Activated CD4-positive, CD25-positive, alpha-beta regulatory T cell treated with anti-CD3 and anti-CD28 coated beads, Interleukin-2, amount 50 U/mL, for 24 hours (primary cell): ENCODE results near the gene CHTF18.
"Not testable (repeated sequence)": the region's sequence is repeated elsewhere in the genome, so short reads cannot be mapped to it uniquely, and the experiment has no call there.

Experiments used
- ATAC-seq, 2 donors: fragments of 150-1000 bp; cut with Tn5 transposase; one replicate each; pipeline ENCODE4 v1.10.0; 2021; ENCODE audit warnings: mild to moderate bottlenecking in 1 of 2, moderate library complexity in 1 of 2

The CHTF18 gene

DNA sequence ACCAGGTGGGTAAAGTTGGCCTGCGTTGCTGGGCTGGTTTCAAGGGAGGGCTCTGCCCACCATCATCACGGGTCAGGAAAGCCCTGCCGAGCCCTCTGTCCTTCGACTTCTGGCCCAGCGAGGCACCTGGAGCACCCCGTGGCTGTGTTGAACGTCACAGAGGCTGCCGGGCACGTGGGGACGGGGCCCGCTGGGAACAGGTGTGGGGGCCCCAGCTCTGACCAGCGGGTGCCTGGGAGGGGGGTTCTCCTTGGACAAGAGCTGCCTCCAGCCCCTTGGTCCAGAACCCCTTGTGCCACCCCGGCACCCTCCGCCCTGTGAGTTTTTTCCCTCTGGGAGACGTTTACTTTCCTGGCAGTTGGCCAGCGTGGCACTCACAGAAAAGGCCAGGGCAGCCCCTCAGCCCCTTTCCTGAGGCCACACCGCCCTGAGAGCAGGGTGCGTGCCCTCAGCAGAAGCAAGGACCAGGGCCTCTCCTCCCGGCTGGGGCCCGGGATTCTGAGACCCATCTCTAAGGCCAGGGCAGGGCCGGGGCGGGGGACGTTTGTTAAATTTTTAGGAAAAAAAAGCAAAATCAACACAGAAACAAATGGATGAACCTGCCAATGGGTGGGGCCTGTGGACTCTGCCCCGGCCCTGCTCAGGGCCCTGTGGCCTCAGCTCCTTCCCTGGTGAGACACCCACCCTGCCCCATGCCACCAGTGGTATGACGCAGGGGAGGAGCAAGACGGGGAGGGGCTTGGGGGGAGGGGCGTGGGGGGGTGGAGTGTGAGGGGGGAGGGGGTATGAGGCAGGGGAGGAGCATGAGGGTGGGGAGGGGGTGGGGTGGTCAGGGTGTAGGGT, 43.4 kb downstream of the CHTF18 start:
- ATAC-seq = no peak

DNA sequence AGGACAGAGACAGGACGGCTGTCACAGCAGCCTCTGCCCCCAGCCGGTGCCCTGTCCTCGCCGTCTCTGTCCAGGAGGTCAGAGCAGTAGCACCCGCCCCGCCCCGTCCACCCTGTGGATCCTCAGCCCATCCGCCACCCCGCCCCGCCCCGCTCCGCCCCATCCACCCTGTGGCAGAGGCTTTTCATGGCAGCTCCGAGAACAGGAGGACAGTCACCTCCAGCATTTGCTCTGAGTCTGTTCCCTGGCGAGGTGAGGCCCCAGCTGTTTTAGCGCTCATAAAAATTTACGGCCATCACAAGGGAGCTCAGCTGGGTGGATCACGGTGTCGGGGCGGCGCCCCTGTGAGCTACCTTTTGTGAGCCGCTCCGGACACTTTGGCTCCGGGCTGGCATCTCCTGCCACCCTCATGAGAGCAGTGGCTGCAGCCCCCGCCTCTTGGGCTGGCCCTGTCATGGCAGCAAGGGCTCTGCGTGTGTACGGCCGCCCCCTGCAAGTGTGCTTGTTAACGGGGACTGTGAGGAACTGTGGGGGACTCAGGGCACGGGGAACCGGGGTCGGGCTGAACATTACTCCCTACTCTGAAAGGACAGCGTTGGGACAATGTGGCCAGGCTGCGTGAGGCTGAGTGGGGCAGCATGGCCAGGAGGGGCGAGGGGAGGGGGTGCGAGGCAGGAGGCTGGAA, 44.4 kb downstream of the CHTF18 start:
- ATAC-seq = no peak

DNA sequence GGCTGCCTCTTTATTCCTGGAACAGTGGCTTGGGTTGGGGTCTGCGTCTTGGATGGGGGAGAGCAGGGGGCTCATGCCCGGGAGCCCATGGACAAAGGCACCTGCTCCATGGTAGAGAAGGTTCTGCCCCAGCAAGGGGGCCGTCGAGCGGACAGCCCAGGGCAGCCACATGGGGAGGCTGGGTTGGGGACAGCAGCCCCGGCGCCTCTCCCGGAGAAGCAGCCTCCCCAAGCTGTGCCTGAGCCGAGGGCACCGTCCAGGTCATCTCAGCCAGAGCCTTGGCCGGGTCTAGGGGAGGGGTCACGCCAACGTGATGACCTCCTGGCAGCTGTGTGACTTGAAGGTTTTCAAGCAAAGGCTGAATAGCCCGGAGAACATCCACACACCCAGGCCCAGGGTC, 45.0 kb downstream of the CHTF18 start:
- no peak for ATAC-seq

DNA sequence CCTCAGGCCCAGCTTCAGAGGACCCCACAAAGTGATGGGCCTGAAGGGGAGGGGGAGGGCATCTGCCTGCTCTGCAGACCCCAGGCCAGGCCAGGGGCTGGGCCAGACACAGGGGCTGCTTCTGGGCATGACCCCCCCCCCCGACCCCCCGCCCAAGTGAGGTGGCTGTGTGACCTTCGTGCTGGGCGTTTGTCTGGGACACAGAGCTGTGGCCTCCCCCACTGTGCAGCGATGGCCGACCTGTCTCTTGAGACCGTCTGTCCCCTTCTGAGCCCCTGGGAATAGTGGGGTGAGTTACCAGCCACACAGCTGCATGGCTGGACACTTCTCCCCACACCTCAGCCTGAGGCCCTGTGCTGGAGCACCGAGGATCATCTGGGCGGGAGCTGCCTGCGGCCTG, 47.0 kb downstream of the CHTF18 start:
- ATAC-seq = no peak

DNA sequence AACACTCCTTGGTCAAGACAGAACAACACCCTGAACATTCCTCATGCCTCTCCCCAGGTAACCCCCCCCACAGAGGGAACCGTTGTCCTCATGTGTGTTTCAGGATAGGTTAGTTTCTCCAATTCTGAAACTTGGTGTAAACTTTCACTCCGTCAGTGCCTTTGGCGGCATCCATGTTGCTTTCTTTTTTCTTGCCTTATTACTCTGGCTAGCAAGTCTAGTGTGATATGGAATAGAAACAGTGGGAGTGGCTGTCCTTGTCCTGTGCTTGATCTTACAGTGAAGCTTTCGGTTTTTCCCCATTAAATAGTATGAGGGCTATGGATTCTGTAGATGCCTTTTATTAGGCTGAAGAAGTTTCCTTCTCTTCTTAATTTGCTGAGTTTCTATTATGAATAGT, 47.8 kb downstream of the CHTF18 start:
- no peak for ATAC-seq

DNA sequence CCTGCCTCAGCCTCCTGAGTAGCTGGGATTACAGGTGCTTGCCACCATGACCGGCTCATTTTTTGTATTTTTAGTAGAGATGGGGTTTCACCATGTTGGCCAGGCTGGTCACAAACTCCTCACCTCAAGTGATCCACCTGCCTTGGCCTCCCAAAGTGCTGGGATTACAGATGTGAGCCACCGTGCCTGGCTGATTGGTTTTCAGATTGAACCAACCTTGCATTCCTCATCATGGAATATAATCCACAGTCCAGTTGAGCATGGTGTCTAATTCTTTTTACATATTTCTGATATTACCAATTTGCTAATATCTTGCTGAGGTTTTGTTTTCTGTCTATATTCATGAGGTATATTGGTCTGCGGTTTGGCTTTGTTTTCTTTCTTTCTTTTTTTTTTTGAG, 48.4 kb downstream of the CHTF18 start:
- ATAC-seq = not testable (repeated sequence)

DNA sequence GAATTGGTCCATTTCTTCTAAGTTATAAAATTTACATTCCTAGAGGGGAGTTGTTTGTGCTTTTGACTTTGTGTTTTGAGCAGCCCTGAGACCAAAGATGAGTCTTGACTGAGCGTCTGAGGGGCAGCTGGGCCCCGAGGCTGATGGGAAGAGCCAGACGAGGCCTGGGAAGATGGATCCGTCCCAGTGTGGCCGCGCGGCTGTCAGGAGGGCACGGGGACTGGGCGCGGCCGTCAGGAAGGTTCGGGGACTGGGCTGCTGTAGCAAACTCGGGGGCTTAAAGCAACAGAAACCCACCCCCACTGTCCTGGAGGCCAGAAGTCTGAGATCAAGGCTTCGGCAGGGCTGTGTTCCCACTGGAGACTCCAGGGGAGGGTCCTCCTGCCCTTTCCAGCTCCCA, 50.3 kb downstream of the CHTF18 start:
- ATAC-seq = no peak

DNA sequence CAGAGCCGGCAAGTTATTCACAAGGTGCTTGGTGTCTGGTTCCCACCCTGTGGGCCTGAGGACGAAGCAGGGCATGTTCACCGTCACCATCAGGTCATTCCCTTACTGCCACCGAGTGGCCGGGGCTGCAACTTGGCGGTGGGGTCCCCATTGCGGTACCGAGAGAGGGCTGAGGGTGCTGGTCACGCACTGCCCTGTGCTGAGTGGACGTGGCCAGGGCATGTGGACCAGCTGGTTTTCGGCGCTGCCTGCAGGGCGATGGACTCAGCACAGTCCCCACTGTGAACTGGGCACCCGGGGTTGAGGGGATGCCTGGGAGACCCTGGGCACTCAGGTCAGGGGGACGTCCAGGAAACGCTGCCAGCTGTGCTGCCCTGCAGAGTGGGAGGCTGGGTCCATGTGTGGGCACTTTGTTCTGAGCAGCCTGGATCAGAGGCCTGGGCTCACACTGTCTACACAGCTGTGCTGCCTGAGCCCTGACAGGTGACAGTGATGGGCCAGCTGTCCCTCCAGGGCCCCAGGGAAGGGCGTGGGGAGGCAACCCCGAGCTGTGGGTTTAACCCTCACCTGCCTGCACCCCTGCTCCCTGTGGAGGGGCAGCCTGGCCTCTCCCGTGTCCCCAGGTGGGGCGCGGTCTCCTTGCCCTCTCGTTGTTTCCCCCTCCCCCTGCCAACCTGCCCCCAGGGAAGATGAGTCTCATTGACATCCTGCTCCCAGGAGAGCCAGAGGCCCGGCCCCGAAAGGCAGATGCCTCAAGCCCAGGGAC, 51.4 kb downstream of the CHTF18 start:
- no peak for ATAC-seq

DNA sequence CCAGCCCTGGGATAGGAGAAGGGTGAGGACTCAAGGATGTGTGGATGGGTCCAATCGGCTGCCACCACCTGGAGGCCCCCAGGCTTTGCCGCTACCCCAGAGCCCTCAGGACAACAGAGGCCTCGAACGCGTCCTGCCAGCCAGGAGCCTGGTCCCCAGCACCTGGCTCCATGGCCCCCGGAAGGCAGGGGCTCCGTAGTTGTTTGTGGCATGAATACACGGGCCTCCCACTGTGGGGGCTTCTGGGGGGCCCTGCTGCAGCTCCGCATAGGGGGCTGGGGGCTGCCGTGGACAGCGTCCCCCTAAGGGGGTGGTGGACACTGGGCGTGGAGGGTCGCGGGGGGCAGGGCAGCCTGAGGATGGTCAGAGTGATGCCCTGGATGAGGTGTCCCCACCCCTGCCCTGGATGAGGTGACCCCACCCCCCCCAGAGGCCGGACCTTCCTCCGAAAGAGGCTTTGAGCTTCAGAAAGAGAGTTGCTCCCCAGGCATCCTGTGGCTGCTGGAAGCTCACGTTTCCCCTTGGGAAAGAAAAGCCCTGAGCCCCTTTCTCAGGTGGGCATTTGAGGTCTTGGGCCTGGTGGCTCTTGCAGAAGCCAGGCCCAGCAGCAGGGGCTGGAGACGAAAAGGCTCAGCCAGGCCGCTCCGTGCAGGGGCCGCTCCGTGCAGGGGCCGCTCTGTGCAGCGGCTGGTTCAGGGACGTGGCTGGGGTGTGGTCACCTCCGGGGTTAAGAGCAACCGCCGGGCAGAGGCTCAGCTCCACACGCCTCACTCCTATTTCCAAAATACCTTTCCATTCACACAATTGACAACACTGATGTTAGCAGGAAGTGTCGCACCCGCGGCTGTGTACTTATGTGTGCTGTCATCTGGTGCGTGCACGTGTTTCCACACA, 52.4 kb downstream of the CHTF18 start:
- ATAC-seq = no peak

DNA sequence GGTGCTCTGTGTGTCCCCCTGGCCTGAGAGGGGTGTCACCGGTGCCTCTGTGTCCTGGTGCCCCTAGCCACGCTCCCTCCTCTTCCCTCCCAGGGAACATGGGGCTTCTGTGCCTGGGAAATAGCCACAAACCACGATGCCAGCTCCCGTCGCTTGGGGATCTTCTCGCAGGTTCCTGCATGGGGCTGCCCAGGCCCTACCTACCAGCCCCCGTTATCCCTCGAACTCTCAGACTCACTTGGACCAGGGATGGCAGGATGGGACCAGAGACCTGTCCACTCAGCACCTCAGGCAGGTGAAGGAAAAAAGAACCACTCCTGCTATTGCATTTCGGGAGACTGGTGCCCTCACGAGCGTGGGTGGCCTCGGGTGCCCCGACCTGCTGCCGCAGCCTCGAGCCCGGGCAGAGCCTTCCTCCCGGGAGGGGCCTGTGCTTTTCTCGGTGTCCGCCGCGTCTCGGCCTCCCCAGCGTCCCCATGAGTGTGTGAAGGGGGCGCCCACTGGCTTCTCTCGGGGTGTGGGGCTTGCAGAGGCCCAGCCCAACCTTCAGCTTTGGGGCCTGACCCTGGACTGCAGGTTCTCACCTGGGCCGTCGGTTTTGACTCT, 53.1 kb downstream of the CHTF18 start:
- ATAC-seq = no peak

DNA sequence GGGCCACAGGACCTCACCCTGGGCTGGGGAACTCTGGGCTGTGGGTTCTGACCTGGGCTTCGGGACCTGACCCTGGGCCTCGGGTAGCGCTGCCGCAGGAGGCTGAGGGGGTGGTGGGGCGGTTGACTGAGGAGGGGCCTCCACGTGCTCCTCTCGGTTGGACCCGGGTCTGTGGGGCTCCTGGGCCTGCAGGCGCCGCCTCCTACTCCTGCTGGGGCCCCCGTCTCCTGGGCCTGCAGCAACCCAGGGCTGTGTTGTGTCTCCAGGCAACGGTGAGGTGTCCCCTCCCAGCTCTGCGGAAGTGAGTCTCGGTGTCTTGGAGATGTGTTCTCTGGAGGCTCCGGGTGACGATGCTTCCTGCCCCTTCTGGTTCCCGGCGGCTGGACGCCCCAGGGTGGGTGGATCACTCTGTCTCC, 53.6 kb downstream of the CHTF18 start:
- no peak for ATAC-seq

DNA sequence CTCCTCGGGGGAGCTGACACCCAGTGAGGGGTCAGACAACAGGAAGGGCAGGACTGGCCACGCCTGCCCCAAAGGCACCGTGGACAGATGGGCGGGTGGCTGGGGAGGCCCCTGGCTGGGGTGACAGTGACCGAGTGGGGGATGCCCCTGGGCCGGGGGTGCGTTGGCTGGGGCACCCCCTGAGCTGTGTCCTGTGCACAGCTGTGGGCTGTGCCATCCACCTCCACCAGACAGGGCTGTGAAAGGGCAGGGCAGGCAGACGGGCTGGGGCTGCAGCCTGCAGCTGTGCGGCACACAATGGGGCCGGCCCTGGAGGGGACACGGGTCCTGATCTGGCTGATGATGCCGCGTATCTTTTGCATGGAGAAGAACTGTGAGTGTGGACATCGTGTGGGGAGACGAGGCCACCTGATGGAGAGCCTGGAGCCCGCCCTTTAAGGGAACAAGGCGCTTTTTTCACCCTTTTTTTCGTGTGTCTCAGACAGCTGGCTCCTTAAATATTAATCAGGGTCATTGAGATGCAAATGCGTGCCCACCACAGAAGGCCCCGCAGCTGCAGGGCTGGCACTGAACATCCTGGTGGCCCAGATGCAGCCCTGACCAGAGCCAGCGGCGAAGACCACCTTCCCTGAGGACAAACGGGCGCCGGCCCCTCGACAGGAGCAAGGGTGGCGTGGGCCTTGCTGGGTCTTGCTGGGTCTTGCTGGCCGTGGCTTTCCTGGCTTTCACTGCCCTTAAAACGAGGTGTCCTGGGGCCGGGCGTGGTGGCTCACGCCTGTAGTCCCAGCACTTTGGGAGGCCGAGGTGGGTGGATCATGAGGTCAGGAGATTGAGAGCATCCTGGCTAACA, 54.5 kb downstream of the CHTF18 start:
- no peak for ATAC-seq

DNA sequence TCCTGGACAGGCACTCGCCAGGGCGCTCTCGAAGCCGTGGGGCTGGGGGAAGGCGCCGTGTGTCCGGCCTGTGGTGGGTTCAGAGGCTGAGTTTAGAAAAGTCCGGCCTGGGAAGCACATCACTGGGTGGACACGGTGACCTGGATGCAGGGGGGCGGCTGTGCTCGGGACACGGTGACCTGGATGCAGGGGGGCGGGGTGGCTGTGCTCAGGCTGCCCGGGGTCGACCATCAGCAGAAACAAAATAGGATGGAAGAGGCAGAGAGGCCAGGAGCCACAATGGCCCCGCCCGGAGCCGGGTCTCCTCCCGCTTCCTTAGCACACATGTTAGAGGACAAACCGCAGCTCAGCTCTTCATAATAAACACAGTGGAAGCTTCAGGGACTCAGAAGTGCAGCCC, 55.4 kb downstream of the CHTF18 start:
- ATAC-seq = no peak

DNA sequence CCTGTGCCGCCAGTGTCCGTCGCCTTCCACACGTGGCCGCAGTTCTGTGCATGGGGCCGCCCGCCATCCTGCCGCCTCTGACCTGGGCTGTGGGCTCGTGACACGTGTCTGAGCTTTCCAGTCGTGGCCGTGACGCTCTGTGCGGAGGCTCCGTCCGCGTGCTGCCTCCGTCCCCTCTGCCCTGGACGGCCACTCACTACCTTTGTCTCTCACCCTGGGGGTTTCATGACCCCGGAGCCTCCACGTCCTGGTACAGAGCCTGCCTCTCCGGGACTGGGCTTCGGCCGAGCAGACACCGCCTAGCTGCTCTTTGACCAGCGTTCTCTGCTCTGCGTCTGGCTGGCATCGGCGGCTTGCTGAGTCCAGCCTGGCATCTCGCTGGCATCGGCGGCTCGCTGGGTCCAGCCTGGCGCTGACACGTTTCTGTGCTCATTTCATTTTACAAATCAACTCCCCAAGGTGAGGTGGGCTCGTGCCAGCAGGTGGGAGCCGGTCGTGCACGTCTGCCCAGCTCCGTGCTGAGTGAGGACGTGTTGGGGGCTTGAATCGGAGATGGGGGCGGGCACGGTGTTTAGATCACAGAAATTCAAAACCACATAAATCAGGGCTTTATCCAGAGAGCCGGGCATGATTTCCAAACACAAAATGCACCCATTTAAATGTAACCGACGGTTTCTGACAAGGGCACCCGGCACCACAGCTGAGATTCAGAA, 56.4 kb downstream of the CHTF18 start:
- ATAC-seq = no peak

DNA sequence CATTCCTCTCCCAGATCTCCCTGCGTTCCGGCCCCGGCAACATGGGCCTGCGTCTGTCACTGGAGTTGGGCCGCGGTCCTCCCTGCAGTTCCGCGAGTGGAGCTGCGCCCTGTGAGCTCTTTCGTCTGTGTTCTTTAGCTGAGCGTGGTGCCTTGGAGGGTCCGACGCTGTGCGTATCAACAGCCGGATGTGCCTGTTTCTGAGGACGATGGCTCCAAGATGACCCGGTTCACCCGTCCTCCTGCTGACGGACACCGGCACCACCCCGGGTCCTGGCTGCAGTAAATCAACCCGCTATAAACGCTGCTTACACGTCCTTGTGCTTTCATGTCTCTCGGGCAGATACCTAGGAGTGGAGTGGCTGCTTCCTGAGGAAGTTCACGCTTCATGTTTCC, 56.9 kb downstream of the CHTF18 start:
- no peak for ATAC-seq

DNA sequence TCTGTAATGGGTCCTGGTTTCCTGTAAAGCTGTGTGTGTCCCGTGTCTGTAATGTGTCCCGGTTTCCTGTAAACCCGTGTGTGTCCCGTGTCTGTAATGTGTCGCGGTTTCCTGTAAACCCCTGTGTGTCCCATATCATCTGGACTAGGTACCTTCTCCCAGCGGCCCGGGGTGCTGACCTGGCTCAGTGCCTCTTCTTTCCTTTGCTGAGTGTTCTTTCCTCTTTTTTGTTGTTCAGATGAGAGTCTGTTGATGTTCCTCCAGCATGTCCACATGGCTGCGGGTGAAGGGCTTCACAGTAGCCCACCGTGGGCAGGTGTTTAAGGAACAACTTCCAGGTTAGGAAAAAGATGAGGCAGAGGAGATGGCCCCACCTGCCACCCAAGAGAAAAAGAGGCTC, 58.7 kb downstream of the CHTF18 start:
- ATAC-seq = no peak
